VCaP (cell line): Measurements from ENCODE around the gene SHQ1.

ENCODE experiments used
- H3K27ac ChIP-seq: fragments of 450-650 bp; 2 replicates; pipeline ENCODE4 v1.5.1; 2017
- TF ChIP-seq, protein P1 (sequence below): fragments of 450-650 bp; conservative IDR thresholded peaks from 2 replicates; pipeline ENCODE4 v1.5.1; 2017; ENCODE audit warnings: mild to moderate bottlenecking, moderate library complexity

The SHQ1 gene

DNA sequence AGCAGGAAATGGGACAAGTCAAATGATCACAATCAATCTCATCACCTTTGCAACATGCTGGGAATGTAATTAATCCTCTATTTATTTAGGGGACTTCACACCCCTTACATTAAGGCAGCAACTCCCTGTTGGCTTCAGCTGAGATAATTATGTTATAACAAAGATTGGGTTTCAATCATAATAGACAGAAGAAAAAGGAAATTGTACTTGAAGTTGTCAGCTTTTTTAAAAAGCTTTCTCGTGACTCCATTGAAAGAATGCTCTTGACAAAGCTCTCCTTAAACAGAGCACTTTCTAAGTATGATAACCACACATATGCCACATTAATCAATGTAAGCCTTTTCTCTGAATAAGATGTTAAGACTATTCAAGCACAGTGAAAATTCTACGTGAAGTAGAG, 65.7 kb downstream of the SHQ1 start:
- no peak overlapping the region for H3K27ac ChIP-seq
- TF ChIP-seq, protein P1, sequence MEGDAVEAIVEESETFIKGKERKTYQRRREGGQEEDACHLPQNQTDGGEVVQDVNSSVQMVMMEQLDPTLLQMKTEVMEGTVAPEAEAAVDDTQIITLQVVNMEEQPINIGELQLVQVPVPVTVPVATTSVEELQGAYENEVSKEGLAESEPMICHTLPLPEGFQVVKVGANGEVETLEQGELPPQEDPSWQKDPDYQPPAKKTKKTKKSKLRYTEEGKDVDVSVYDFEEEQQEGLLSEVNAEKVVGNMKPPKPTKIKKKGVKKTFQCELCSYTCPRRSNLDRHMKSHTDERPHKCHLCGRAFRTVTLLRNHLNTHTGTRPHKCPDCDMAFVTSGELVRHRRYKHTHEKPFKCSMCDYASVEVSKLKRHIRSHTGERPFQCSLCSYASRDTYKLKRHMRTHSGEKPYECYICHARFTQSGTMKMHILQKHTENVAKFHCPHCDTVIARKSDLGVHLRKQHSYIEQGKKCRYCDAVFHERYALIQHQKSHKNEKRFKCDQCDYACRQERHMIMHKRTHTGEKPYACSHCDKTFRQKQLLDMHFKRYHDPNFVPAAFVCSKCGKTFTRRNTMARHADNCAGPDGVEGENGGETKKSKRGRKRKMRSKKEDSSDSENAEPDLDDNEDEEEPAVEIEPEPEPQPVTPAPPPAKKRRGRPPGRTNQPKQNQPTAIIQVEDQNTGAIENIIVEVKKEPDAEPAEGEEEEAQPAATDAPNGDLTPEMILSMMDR, result no peak

GRCh38 chr3:72769758-72770540, 78.3 kb downstream of the SHQ1 start:
- TF ChIP-seq, protein P1, result no peak
- H3K27ac ChIP-seq, result no peak overlapping the region

DNA sequence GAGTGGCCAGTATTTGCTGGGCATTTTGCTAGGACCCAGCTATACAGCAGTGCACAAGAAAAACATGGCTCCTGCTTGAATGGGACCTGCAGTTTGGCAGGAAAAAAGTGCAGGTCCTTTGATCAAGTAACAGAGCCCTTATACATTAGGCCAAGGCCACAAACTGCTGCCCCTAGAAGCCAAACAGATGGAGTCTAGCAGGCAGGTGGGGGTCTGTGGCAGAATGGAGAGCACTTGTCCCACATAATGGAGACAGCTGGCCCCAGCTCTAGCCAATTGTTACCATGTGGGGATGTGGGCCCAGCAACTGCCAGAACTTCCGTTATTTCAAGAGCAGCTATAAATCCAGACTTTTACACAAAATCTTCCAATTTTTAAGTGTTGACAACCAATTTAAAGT, 79.3 kb downstream of the SHQ1 start:
- TF ChIP-seq, protein P1, result no peak
- peak overlapping the region; percentile 41 for H3K27ac ChIP-seq

DNA sequence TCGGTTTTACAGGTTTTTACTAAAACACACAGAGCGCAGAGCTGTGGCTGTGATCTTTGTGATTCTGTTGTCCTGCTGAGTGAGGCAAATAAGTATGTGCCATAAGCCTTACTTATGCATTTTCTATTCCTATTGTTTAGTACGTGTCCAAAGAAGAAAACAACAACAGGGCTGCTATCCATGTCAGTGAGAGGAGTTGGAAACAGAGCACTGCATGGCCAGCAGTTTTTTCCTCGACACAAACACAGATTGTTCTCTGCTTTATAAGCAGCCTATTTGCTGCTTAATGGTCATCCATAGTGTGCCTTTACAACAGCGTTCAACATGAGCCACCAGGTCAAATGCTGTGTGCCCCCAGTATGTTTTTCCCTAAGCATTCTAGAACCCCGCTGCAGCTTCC, 79.8 kb downstream of the SHQ1 start:
- H3K27ac ChIP-seq, result peak overlapping the region; percentile 41
- TF ChIP-seq, protein P1, result no peak

GRCh38 chr3:72768006-72768441, 80.2 kb downstream of the SHQ1 start:
- H3K27ac ChIP-seq, result peak overlapping the region; percentile 41
- TF ChIP-seq, protein P1, result no peak

DNA sequence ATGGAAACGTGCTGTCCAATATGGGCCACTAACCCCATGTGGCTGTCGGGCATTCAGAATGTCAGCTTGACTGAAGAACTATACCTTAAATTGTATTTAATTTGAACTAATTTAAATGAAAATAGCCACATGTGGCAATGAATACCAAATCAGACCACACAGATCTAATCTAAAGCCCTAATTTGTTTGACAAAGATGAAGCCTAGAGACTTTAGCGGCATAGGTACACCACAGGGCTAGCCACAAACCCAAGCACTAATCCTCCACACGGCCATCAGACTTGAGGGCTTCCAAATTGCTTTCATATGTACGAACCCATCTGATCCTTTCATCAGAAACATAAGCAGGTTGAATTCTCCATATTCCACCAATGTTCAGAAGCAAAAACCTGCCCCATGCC, 81.4 kb downstream of the SHQ1 start:
- no peak overlapping the region for H3K27ac ChIP-seq

GRCh38 chr3:72763751-72764440, 84.3 kb downstream of the SHQ1 start:
- TF ChIP-seq, protein P1, result no peak
- H3K27ac ChIP-seq, result peak overlapping the region; percentile 52

More for the DNA sequence above, 81.4 kb downstream of the SHQ1 start:
- TF ChIP-seq, protein P1, result no peak
